NCI-H748 (cell line): ENCODE measurements around the gene FBXO10.
"Not testable (repeated sequence)": the region's sequence is repeated elsewhere in the genome, so short reads cannot be mapped to it uniquely, and the experiment has no call there.

Experiments
- DNase-seq: peaks from one replicate; lab custom pipeline; 2025; ENCODE audit not compliant: unreplicated experiment; lab: John Stamatoyannopoulos, UW

The FBXO10 gene

GRCh38 chr9:37515620-37516258, 60.4 kb downstream of the FBXO10 start:
- no peak for DNase-seq

DNA sequence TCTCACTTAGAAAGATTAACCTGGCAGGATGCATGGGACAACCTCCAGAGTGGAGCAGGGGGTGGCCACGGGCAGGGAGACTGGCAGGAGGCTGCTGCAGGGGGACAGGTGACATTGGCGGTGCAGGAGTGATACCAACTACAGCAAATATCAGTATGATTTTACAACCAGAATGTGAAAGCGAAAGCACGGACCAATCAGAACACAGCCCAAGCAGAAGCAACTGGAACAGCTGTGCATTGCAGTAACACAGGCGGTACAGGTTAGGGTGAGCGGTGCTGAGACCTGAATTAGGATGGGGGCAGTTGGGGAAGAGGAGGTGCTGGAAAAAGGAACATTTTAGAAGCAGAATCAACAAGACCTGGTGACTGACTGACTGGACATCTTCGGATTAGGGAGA, 61.2 kb downstream of the FBXO10 start:
- no peak for DNase-seq

DNA sequence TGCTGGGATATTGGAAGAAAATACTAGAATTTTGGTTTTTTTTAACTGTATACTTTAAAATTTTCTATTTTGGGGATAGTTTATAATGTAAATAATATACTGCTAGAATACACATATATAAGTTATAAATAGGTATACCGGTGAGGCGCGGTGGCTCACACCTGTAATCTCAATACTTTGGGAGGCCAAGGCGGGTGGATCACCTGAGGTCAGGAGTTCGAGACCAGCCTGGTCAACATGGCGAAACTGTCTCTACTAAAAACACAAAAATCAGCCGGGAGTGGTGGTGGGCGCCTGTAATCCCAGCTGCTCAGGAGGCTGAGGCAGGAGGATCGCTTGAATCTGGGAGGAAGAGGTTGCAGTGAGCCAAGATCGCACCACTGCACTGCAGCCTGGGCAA, 61.8 kb downstream of the FBXO10 start:
- not testable (repeated sequence) for DNase-seq

DNA sequence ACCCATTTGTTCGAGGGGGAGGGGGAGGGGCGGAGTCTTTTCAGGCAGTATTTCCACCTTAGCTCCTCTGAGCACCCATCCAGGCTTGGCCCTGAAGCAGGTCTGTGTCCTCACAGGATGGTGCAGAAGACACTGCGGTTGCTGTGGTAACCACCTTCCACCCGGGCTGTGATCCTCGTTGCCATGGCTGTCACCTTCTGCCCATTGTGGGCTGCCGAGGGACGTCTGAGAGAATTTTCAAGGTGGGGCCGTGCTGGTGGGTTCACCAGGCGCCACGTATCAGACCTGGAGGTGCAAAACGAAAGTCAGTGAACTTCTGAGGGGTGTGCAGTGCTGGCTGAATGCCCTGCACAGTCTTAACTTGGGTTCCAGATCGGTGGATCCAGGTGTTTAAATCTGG, 63.7 kb downstream of the FBXO10 start:
- peak; percentile 24 for DNase-seq

- DNase-seq = no peak
Measured at GRCh38 chr9:37511016-37512010, 64.9 kb downstream of the FBXO10 start.

DNA sequence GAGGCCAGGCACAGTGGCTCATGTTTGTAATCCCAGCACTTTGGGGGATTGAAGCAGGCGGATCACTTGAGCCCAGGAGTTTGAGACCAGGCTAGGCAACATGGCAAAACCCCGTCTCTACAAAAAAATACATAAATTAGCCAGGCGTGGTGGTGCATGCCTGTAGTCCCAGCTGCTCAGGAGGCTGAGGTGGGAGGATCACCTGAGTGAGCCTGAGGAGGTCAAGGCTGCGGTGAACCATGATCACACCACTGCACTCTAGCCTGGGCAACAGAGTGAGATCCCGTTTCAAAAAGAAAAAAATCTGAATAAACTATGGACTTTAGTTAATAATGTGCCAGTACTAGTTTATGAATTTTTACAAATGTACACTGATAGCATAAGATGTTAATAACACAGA, 66.1 kb downstream of the FBXO10 start:
- not testable (repeated sequence) for DNase-seq

DNA sequence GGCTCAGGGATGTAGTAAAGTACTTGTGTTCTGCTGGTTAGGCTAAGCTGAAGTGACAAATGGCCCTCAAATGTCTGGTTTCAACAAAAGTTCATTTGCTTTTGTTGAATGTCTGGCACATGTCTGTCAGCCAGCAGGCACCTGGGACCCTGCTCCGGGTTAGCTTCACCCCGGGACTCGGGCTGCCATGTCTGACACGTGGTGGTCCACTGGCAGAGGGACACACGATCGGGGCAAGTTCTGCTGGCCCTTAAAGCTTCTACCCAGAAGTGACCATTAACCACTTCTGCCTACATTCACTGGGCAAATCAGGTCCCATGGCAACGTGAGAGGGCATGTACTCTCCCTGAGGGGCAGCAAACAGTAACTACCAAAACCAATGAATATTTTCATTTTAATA, 66.6 kb downstream of the FBXO10 start:
- DNase-seq = no peak

- DNase-seq = no peak
Measured at GRCh38 chr9:37508834-37509206, 67.4 kb downstream of the FBXO10 start.

DNA sequence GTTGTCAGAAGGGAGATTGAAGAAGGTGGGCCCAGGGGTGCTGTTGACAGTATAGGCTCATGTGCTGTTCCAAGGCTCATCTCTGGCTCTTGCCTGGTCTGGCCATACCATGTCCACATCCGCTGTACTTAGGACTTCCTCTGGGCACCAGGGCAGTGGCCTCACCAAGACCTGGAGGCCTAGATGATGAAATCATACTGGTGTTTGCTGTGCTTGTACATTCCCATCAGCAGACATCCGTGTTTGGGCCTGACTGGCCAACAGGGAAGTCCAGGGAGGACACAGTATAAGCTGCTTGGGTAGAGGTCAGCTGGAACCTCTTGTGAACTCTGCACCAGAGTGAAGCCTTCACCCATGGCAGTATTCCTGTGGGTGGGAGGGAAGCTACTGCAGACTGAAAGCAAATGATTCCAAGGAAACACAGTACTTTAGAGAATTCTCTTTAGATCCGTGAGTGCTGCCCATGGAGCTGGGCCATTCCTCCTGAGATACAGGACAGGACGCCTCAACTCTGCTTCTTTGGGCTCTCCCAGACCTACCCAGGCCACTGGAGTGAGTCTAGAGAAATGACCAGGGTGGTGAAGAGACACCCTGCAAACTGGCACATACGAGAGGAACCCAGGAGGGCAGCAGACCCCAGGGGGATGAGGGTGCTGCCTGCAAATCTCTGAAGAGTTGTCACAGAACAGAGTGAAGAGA, 67.9 kb downstream of the FBXO10 start:
- DNase-seq = no peak

DNA sequence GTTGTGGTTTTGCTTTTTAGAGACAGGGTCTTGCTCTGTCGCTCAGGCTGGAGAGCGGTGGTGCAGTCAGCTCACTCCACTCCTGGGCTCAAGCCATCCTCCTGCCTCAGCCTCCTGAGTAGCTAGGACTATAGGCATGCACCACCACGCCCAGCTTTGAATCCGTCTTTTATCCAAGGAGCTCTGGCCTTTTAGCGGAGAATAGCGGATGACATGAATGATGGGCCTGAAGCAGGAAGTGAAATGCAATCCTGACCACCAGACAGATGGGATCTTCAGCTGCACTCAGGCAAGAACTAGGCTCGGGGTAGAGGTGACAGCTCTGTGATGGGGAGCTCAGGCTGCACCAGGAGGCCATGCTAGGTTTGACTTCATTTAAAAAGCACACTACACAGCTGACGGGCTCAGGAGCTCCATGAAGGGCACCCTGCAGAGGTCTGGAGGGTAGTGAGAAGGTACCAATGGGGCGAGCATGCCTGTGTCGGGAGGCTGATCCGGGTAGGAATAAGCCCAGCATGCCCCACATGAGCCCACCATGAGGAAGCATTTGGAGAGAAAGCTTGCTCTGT, 68.5 kb downstream of the FBXO10 start:
- DNase-seq = no peak

- no peak for DNase-seq
Measured at GRCh38 chr9:37504605-37505004, 71.6 kb downstream of the FBXO10 start.

DNA sequence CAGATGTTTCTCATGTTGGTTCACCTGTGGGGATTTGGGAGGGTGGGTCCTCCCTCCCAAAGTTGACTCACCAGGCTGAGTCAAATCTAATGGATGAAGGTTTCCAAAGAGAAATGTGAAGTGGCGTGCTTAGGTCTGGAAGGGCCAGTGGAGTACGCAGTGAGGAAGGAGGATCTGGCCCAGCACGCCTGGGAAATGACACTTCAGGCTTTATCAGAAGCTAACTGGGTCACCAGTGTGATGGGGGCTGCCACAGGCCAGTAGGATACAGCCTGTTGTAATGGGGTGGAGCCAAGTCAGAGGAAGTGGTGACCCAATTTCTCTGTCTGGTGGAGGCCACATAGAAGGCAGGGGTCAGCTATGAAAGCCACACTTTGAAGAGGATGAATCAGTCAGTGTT, 72.4 kb downstream of the FBXO10 start:
- no peak for DNase-seq

DNA sequence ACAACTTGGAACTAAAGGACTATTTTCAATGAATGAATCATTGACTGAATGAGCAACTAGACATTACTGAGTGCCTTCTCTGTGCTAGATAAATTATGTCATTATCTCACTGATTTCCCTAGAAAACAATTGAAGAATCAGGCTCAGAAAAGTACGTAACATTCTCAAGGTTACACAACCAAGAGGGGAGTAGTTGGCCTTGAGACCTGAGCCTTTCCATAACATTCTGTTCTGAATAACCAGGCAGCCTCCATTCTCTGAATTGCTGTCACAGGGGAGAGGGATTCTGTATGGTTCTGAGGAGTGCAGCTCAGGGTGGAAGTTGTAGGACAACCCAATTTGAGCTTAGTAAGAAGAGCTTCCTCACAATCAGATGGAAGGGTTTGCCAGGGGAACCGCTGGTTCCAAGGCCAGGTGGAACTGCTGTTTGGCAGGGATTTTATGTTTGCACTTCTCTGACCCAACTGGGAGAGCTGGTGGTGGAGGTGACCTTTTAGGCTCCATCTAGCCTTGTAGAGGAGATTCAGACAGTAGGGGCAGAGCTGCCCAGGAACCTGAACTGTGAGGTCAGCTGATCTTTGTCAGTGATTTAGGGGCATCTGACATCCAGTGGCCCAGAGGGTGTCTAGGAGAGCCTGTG, 74.1 kb downstream of the FBXO10 start:
- DNase-seq = no peak

DNA sequence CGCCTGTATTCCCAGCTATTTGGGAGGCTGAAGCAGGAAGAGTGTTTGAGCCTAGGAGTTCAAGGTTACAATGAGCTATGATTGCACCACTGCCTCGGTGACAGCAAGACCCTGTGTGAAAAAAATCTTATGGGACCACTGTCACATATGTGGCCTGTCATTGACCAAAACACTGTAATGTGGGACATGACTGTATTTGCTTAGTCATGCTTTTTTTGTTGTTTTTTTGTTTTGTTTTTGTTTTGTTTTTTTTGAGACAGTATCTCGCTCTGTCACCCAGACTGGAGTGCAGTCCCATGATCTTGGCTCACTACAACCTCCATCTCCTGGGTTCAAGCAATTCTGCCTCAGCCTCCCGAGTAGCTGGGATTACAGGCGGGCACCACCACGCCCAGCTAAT, 76.9 kb downstream of the FBXO10 start:
- DNase-seq = no peak

- DNase-seq = no peak
Measured at GRCh38 chr9:37498457-37498856, 77.7 kb downstream of the FBXO10 start.

DNA sequence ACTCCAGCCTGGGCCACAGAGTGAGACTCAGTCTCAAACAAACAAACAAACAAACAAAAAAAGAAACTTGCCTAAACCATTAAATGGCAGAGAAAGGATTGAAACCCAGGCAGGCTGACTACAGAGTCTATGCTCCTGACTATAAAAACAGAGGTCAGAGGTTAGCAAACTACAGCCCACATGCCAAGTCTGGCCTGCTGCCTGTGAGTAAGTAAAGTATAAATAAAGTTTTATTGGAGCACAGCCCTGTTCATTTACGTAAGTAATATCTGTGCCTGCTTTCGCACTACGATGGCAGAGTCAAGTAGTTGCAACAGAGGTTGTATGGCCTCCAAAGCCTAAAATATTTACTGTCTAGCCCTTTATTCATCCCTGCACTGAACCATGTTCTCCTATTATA, 78.9 kb downstream of the FBXO10 start:
- no peak for DNase-seq

DNA sequence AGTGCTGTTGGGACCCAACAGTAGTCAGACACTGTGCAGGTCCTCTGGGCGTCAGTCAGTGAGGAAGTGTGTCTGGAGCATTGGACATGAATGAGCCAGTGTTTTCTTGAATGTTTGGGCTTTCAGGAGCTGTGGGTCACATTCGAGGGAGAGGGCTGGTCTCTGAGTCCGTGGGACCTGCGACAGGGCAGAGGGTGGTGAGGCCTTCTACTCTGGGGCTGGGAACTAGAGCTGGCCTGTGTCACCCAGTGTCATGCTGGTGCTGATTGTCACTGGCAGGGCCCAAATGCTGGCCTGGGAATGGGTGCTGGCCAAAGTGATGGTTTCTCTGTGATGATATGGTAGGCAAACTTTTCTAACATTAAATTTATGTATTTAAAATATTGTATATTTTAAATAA, 80.2 kb downstream of the FBXO10 start:
- DNase-seq = no peak

DNA sequence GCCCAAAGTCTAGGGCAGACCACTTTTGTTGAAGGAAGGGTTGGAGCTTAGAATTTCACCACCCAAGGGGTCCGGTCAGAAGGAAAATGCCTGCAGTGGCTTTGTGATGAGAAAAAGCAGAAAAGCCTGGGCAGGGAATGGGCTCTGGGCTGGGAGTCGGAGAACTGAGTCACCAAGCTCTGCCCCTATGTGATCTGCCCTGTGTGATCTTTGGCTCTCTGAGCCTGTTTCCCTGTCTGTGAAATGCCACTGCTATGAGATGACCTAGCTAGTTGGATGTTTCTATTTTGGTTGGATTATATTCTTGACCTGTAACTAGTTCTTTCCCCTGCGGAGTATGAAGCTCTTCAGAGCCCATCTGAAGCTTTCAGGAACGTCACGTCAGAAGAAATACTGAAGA, 80.6 kb downstream of the FBXO10 start:
- no peak for DNase-seq

GRCh38 chr9:37491939-37492338, 84.2 kb downstream of the FBXO10 start:
- no peak for DNase-seq

DNA sequence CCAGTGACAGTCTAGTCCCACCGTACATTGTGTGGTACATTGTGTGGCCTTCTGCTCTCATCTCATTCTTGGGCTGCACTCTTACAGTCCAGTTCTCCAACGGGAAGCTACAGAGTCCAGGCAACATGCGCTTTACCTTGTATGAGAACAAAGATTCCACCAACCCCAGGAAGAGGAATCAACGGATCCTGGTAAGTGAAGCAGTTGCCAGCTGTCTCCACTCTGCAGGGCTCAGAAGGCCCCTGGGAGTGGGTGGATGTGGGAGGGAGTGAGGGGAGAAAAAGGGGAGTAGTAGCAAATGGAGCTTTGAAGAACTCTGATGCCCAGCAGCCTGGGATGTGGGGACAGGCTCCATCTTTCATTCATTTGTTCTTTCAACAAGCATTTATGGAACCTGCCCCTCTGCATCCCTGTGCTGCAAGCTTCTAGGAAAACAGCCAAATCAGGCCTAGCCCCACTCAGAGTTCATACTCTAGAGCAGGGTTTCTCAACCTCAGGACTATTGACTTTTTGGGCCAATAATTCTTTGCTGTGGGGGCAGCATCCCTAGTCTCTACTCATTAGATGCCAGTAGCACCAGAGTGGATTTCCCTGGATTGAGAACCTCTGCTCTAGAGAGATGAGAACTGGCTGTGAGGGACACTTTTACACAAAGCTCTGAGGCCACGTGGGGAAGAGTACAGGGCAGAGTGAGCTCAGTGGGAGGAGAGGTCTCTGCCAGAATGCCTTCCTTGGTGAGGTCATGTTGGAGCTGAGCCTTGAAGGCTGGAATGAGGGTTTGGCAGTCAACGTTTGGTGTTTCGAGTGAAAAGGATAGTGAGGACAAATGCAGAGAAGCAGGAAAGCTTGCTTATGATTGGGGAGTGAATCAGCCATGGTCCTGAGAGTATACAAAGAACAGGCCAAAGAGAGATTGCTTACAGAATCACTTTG, 89.3 kb downstream of the FBXO10 start:
- DNase-seq = peak; percentile 35
